ENCODE results near the gene GCN1. TPM values are rescaled to one million over a fixed set of nuclear protein-coding genes. Genes with fewer than 3 reads are reported as not detected.

GCN1 gene
- polyA plus RNA-seq, 1 donor (not counting 4 experiments of a cell fraction or from before 2014, with no cell fraction given), result 34.1 TPM

DNA sequence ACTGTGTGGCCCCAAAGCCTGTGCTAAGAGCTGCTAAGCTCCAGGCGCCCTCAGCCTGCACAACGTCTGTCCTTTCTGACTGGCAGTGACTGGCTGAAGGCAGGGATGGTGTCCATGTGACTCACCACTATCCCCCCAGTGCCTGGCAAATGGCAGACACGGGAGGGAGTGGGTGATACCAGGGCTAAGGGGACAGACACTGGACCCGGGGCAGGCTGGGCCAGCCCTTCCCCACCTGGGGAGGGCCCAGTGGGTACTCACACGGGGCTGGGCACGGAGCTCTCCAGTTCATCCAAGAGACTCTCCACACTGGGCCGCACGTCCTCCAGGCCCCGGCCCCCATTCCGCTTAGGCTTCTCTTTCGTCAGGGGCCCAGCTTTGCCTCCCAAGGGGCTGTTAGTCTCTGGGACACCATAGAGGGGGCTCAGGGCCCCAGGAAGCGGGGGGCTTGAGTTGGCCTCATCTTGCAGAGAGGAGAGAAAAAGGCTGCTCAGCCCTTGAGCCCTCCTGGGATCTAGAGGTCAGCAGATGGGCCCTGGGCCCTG is 27.8 kb upstream of the GCN1 start:
- DNase-seq (ENCODE audit: low read depth, low spot score), result no peak
- dilution Hi-C loops (cut with MboI; ENCODE audit: extremely low pct_ligation_motif_present, low sequenced_read_pairs), result no loop called here
- H4K20me1 ChIP-seq (ENCODE audit: control insufficient read depth, extremely low read depth, insufficient read depth, low read length), result peaks cover 22% of the 10 kb centered on the region

DNA sequence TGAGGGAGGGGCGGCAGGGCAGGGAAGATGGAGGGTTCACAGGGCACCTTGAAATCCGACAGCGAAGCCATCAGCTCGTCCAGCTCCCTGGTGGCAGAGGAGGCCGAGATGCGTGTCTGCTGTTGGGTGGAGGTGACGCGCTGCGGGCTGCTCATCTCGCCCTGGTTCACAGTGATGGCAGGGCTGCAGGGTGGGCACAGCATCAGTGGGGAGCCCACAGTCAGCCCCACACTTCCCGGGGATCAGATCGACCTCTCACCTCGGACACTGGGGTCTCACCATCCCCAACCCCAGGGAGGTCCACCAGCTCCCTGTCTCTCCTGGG is 27.0 kb upstream of the GCN1 start:
- FAIRE-seq (no peak), DNase-seq (ENCODE audit: low read depth, low spot score) (no peak)
- Histone ChIP-seq H3K9ac (ENCODE audit: control insufficient read depth, extremely low read depth, insufficient read depth, low read length) (no peak overlapping the region), H4K20me1 (ENCODE audit: control insufficient read depth, extremely low read depth, insufficient read depth, low read length) (peaks cover 22% of the 10 kb centered on the region), H3K27ac (ENCODE audit: control insufficient read depth, insufficient read depth, low read length) (no peak overlapping the region), H3K27me3 (ENCODE audit: control insufficient read depth, extremely low read depth, insufficient read depth, low read length) (no peaks in the 10 kb centered on the region), H3K36me3 (ENCODE audit: control insufficient read depth in 2 of 2, extremely low read depth in 1 of 2, insufficient read depth in 2 of 2, low read length in 2 of 2) (peaks cover 51 to 73% of the 10 kb centered on the region in 2 experiments), H3K4me2 (ENCODE audit: control insufficient read depth, extremely low read depth, insufficient read depth, low read depth, low read length) (no peak overlapping the region), H3K4me1 (ENCODE audit: control insufficient read depth, extremely low read depth, insufficient read depth, low read length) (peaks cover 24% of the 10 kb centered on the region), H3K9me3 (ENCODE audit: control insufficient read depth, low read depth, low read length) (no peaks in the 10 kb centered on the region), H3K79me2 (ENCODE audit: control insufficient read depth, insufficient read depth, low read length) (peaks cover 84% of the 10 kb centered on the region), H2AFZ (ENCODE audit: control insufficient read depth, low read length) (no peak overlapping the region), H3K9me1 (ENCODE audit: control insufficient read depth, extremely low read depth, insufficient read depth, low read length) (no peaks in the 10 kb centered on the region), H3K4me3 (ENCODE audit: control insufficient read depth in 2 of 3, extremely low read depth in 1 of 3, insufficient read depth in 2 of 3, low read depth in 1 of 3, low read length in 3 of 3) (no peak overlapping the region)
- dilution Hi-C loops (cut with MboI; ENCODE audit: extremely low pct_ligation_motif_present, low sequenced_read_pairs), result no loop called here
- TF ChIP-seq EZH2 (IDR thresholded peaks at IDR 0.05; ENCODE audit: low read length), result no peak
- TF ChIP-seq, protein P1, sequence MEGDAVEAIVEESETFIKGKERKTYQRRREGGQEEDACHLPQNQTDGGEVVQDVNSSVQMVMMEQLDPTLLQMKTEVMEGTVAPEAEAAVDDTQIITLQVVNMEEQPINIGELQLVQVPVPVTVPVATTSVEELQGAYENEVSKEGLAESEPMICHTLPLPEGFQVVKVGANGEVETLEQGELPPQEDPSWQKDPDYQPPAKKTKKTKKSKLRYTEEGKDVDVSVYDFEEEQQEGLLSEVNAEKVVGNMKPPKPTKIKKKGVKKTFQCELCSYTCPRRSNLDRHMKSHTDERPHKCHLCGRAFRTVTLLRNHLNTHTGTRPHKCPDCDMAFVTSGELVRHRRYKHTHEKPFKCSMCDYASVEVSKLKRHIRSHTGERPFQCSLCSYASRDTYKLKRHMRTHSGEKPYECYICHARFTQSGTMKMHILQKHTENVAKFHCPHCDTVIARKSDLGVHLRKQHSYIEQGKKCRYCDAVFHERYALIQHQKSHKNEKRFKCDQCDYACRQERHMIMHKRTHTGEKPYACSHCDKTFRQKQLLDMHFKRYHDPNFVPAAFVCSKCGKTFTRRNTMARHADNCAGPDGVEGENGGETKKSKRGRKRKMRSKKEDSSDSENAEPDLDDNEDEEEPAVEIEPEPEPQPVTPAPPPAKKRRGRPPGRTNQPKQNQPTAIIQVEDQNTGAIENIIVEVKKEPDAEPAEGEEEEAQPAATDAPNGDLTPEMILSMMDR (optimal IDR thresholded peaks at IDR 0.05 in 1 of 3, IDR thresholded peaks at IDR 0.05 in 1 of 3, conservative IDR thresholded peaks at IDR 0.05 in 1 of 3; ENCODE audit: extremely low read depth in 1 of 3, insufficient read depth in 2 of 3, low read length in 3 of 3), result no peak

More for the DNA sequence above, 27.8 kb upstream of the GCN1 start:
- Histone ChIP-seq H3K9me3 (ENCODE audit: control insufficient read depth, low read depth, low read length) (no peaks in the 10 kb centered on the region), H3K4me1 (ENCODE audit: control insufficient read depth, extremely low read depth, insufficient read depth, low read length) (peaks cover 32% of the 10 kb centered on the region), H3K9ac (ENCODE audit: control insufficient read depth, extremely low read depth, insufficient read depth, low read length) (no peak overlapping the region), H3K4me2 (ENCODE audit: control insufficient read depth, extremely low read depth, insufficient read depth, low read depth, low read length) (no peak overlapping the region), H2AFZ (ENCODE audit: control insufficient read depth, low read length) (no peak overlapping the region), H3K27me3 (ENCODE audit: control insufficient read depth, extremely low read depth, insufficient read depth, low read length) (no peaks in the 10 kb centered on the region), H3K36me3 (ENCODE audit: control insufficient read depth in 2 of 2, extremely low read depth in 1 of 2, insufficient read depth in 2 of 2, low read length in 2 of 2) (peaks cover 48 to 73% of the 10 kb centered on the region in 2 experiments), H3K27ac (ENCODE audit: control insufficient read depth, insufficient read depth, low read length) (no peak overlapping the region), H3K79me2 (ENCODE audit: control insufficient read depth, insufficient read depth, low read length) (peaks cover 86% of the 10 kb centered on the region), H3K9me1 (ENCODE audit: control insufficient read depth, extremely low read depth, insufficient read depth, low read length) (no peaks in the 10 kb centered on the region), H3K4me3 (ENCODE audit: control insufficient read depth in 2 of 3, extremely low read depth in 1 of 3, insufficient read depth in 2 of 3, low read depth in 1 of 3, low read length in 3 of 3) (no peak overlapping the region)
- FAIRE-seq, result no peak
- TF ChIP-seq EZH2 (IDR thresholded peaks at IDR 0.05; ENCODE audit: low read length), result no peak
- TF ChIP-seq, protein P1 (optimal IDR thresholded peaks at IDR 0.05 in 1 of 3, IDR thresholded peaks at IDR 0.05 in 1 of 3, conservative IDR thresholded peaks at IDR 0.05 in 1 of 3; ENCODE audit: extremely low read depth in 1 of 3, insufficient read depth in 2 of 3, low read length in 3 of 3), result no peak
